ENCODE results near the gene ZNF408. TPM values are rescaled to one million over a fixed set of nuclear protein-coding genes. Genes with fewer than 3 reads are reported as not detected.

The ZNF408 gene
- polyA plus RNA-seq, 1 donor (not counting 4 experiments of a cell fraction or from before 2014, with no cell fraction given): 4.0 TPM

DNA sequence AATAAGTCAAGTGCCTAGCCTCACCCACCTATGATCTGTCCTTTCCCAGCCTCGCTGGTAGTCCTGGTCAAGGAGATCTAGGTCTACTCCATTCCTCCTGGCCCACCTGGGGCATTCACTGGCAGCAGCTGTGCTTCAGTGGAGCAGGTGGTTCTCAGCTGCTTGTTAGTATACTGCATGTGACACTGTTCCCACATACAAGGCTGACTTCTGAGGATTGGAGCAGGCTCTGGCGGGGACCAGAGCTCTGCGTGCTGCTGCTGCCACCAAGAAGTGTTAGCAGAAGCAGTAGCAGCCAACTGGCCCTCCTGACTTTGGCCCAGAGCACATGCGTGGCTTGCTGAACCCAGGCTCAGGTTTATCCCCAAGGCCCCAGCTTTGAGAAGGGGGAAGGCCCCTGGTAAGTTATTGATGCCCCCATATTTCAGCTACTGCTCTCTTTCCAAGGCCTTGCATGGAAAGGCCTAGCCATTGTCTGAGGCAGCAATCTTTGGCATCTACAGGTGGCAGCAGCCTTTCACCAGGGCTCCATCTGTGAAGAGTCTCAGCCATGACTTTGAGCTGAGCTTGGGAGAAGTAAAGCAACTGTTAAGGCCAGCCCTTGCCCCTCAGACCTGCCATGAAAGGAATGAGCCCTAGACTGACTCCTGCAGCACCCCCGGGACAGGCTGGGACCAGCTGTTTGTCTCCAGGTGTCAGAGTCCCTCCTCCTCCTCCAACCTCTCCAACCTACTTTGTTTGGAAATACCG is 26.9 kb upstream of the ZNF408 start:
- peaks cover 24 to 32% of the 10 kb centered on the region in 2 experiments for H3K36me3 ChIP-seq (ENCODE audit: control insufficient read depth in 2 of 2, extremely low read depth in 1 of 2, insufficient read depth in 2 of 2, low read length in 2 of 2)
- no peak for DNase-seq (ENCODE audit: low read depth, low spot score)

DNA sequence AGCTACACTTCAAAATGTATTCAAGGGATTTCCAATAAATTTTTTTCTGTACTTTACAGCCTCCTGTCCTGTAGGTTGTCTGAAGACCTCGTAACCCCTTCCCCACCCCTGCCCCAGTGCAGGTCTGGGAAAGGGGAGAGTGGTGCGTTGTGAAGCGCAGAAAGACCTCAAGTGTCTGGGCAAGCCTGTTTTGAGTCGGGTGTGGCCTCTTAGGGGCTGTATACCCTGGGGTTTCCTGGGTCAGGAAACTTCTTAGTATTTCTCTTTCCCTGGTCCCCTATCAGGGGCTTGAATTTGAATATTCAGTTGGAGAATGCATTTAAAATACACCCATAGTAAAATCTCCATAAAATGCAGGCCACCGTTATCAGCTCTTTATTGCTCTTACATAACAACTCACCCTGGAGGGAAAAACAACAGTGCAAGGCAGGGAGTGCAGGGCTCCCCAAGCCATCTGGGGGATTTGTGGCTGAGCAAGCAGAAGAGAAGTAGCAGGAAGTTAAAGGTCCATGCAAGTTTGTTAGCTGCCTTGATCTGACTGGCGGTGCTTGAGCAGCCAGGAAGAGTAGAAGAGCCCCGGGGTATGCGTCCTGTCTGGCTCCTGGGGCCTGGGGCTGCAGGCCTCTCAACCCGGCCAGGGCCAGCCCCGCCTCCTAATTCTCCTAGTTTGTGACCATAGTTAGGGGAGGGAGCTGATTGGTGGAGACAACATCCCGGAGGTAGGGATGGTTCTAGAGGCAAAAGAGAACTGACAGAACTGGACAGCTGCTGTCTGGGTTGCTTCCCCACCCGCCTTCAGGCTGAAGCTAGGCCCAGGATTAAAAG is 26.2 kb upstream of the ZNF408 start:
- FAIRE-seq: peak; percentile 59

More for the DNA sequence above, 26.9 kb upstream of the ZNF408 start:
- no peaks in the 10 kb centered on the region for H3K9me3 ChIP-seq (ENCODE audit: control insufficient read depth, low read depth, low read length)
- no peak overlapping the region for H3K9ac ChIP-seq (ENCODE audit: control insufficient read depth, extremely low read depth, insufficient read depth, low read length)
- no peaks in the 10 kb centered on the region for H3K27me3 ChIP-seq (ENCODE audit: control insufficient read depth, extremely low read depth, insufficient read depth, low read length)
- no peak overlapping the region for H3K4me3 ChIP-seq (ENCODE audit: control insufficient read depth in 2 of 3, extremely low read depth in 1 of 3, insufficient read depth in 2 of 3, low read depth in 1 of 3, low read length in 3 of 3)
- H3K4me1 ChIP-seq (ENCODE audit: control insufficient read depth, extremely low read depth, insufficient read depth, low read length): peaks cover 20% of the 10 kb centered on the region
- no peaks in the 10 kb centered on the region for H4K20me1 ChIP-seq (ENCODE audit: control insufficient read depth, extremely low read depth, insufficient read depth, low read length)
- H2AFZ ChIP-seq (ENCODE audit: control insufficient read depth, low read length): no peak overlapping the region
- H3K79me2 ChIP-seq (ENCODE audit: control insufficient read depth, insufficient read depth, low read length): no peaks in the 10 kb centered on the region
- TF ChIP-seq CTCF (optimal IDR thresholded peaks at IDR 0.05 in 1 of 3, IDR thresholded peaks at IDR 0.05 in 1 of 3, conservative IDR thresholded peaks at IDR 0.05 in 1 of 3; ENCODE audit: extremely low read depth in 1 of 3, insufficient read depth in 2 of 3, low read length in 3 of 3) (peak in 1 of 3 experiments; percentile 15), EZH2 (IDR thresholded peaks at IDR 0.05; ENCODE audit: low read length) (no peak)
- H3K4me2 ChIP-seq (ENCODE audit: control insufficient read depth, extremely low read depth, insufficient read depth, low read depth, low read length): no peak overlapping the region
- no peak for FAIRE-seq
- dilution Hi-C loops (cut with MboI; ENCODE audit: extremely low pct_ligation_motif_present, low sequenced_read_pairs): no loop called here
- H3K27ac ChIP-seq (ENCODE audit: control insufficient read depth, insufficient read depth, low read length): peak overlapping the region; percentile 11
- no peaks in the 10 kb centered on the region for H3K9me1 ChIP-seq (ENCODE audit: control insufficient read depth, extremely low read depth, insufficient read depth, low read length)

More for the DNA sequence above, 26.2 kb upstream of the ZNF408 start:
- dilution Hi-C loops (cut with MboI; ENCODE audit: extremely low pct_ligation_motif_present, low sequenced_read_pairs): no loop called here
- DNase-seq (ENCODE audit: low read depth, low spot score): no peak
- TF ChIP-seq EZH2 (IDR thresholded peaks at IDR 0.05; ENCODE audit: low read length): no peak
- no peak for TF ChIP-seq CTCF (optimal IDR thresholded peaks at IDR 0.05 in 1 of 3, IDR thresholded peaks at IDR 0.05 in 1 of 3, conservative IDR thresholded peaks at IDR 0.05 in 1 of 3; ENCODE audit: extremely low read depth in 1 of 3, insufficient read depth in 2 of 3, low read length in 3 of 3)
- Histone ChIP-seq H3K4me2 (ENCODE audit: control insufficient read depth, extremely low read depth, insufficient read depth, low read depth, low read length) (peak overlapping the region; percentile 30), H3K9me3 (ENCODE audit: control insufficient read depth, low read depth, low read length) (no peaks in the 10 kb centered on the region), H3K27me3 (ENCODE audit: control insufficient read depth, extremely low read depth, insufficient read depth, low read length) (no peaks in the 10 kb centered on the region), H3K36me3 (ENCODE audit: control insufficient read depth in 2 of 2, extremely low read depth in 1 of 2, insufficient read depth in 2 of 2, low read length in 2 of 2) (peaks cover 27 to 35% of the 10 kb centered on the region in 2 experiments), H2AFZ (ENCODE audit: control insufficient read depth, low read length) (peak overlapping the region; percentile 59), H3K4me3 (ENCODE audit: control insufficient read depth in 2 of 3, extremely low read depth in 1 of 3, insufficient read depth in 2 of 3, low read depth in 1 of 3, low read length in 3 of 3) (no peak overlapping the region), H4K20me1 (ENCODE audit: control insufficient read depth, extremely low read depth, insufficient read depth, low read length) (no peaks in the 10 kb centered on the region), H3K79me2 (ENCODE audit: control insufficient read depth, insufficient read depth, low read length) (no peaks in the 10 kb centered on the region), H3K9ac (ENCODE audit: control insufficient read depth, extremely low read depth, insufficient read depth, low read length) (peak overlapping the region; percentile 67), H3K27ac (ENCODE audit: control insufficient read depth, insufficient read depth, low read length) (peak overlapping the region; percentile 79), H3K9me1 (ENCODE audit: control insufficient read depth, extremely low read depth, insufficient read depth, low read length) (no peaks in the 10 kb centered on the region), H3K4me1 (ENCODE audit: control insufficient read depth, extremely low read depth, insufficient read depth, low read length) (peaks cover 20% of the 10 kb centered on the region)

Measured in keratinocyte (primary cell).